GM06990 (cell line): ENCODE data around the gene MAP1LC3A.

Experiments used
- DNase-seq: peaks from one replicate; pipeline ENCODE4 v3.0.0-alpha.2; 2011; ENCODE audit not compliant: insufficient read length; ENCODE audit errors: extremely low read depth
- H3K27me3 ChIP-seq: replicated peaks from 2 replicates; pipeline ENCODE4 v1.6.0; 2011; ENCODE audit warnings: low read length; ENCODE audit not compliant: control insufficient read depth, insufficient read depth
- H3K36me3 ChIP-seq: 2 replicates; pipeline ENCODE4 v1.5.1; 2011; ENCODE audit warnings: low read length; ENCODE audit not compliant: control insufficient read depth, insufficient read depth
- H3K4me3 ChIP-seq: replicated peaks from 2 replicates; pipeline ENCODE4 v1.5.1; 2011; ENCODE audit warnings: low read depth, mild to moderate bottlenecking, control low read depth, low read length
- CTCF ChIP-seq: IDR thresholded peaks from 2 replicates; pipeline ENCODE4 v1.5.1; 2011; ENCODE audit warnings: low read length, control low read depth, mild to moderate bottlenecking, inconsistent platforms; ENCODE audit not compliant: insufficient read depth, poor library complexity, severe bottlenecking

The MAP1LC3A gene

DNA sequence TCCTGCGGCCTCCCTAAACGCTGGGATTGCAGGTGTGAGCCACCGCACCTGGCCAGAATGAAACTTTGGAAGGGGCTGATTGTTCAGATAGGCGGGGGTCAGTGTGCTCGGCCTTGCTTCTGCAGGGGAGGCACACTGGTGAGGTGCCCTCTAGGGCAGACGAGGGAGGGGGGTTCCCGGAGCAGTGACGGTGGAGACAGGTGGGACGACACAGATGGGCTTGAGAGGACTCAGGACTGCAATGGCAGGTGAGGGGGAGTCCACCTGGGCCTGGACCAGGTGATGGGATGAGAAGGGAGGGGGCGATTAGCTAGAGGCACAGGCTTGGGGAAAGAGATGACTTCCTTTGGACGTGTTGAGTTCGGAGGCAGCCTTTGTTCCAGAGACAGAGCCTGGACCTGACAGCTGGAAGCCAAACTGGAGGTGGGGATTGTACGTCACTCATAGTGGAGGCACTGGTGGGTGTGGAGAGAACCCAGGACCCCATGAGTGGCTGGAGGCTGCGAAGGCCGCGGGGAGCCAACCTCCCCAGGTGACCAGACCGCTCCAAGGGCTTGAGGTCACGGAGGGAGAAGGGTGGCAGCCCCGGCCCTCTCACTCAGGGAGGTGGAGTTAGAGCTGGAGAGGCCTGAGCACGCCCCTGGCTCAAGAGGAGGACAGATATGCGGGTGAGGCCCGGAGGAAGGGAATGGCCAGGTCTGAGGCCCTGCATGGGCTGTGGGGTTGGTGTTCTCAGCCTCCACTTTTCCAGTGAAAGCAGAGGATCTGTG, 10.5 kb upstream of the MAP1LC3A start:
- H3K4me3 ChIP-seq, result no peak overlapping the region
- no peaks in the 10 kb centered on the region for H3K36me3 ChIP-seq
- no peaks in the 10 kb centered on the region for H3K27me3 ChIP-seq
- no peak for TF ChIP-seq CTCF
- DNase-seq, result no peak

DNA sequence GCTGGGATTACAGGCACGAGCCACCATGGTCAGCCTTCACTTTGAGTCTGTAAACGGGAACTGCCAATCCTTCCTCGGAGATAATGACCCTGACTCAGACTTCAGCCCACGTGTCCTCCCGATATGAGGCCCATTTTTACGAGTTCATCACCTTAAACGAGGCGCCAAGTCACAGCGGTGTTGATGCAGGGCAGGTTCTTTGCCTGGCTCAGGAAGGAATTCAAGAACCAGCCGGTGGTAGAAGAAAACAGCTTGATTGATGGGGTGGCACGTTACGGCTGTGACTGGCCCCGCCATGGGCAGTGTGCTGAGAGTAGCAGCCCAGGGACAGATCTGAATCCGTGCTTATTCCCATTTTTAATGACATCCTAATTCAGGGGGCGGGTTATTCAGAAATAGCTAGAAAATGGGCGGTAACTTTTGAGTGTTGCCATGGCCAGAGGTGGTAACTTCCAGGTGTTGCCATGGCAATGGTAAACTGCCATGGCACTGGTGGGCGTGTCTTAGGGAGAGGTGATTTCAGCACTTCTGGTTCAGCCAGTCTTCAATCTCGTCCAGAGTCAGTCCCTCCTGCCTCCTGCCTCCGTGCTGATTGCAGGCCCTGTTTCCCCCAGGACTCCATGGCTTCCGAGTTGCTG, 9.1 kb upstream of the MAP1LC3A start:
- no peak for TF ChIP-seq CTCF
- no peak for DNase-seq
- Histone ChIP-seq H3K36me3 (no peaks in the 10 kb centered on the region), H3K27me3 (no peaks in the 10 kb centered on the region), H3K4me3 (no peak overlapping the region)

- no peaks in the 10 kb centered on the region for H3K27me3 ChIP-seq
- no peaks in the 10 kb centered on the region for H3K36me3 ChIP-seq
- no peak for TF ChIP-seq CTCF
- no peak for DNase-seq
- no peak overlapping the region for H3K4me3 ChIP-seq
These were observed 8.6 kb upstream of the MAP1LC3A start for GRCh38 chr20:34549929-34550305.

GRCh38 chr20:34552569-34552968, 5.9 kb upstream of the MAP1LC3A start:
- Histone ChIP-seq H3K4me3 (no peak overlapping the region), H3K27me3 (no peaks in the 10 kb centered on the region), H3K36me3 (no peaks in the 10 kb centered on the region)
- DNase-seq, result no peak
- TF ChIP-seq CTCF, result no peak

DNA sequence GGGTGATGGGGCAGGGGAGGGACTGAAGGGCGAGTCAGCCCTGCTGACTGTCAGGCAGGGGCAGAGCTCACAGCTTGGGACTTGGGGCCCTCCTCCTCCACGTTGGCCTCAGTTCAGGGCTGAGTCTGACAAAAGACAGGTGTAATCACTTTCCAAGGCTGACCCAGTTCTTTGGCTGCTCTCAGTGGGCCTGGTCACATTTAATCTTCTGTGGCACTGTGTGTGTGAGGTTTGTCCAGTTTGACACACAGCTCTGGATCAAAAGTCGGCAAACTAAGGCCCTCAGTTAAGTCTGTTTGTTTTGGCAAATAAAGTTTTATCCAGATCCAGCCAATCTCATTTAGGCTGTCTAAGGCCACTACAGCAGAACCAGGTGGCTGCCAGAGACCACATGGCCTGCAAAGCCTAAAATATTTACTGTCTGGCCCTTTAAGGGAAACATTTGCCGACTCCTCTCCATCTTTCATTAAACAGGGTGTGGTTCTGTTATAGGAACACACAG, 5.1 kb upstream of the MAP1LC3A start:
- Histone ChIP-seq H3K27me3 (no peaks in the 10 kb centered on the region), H3K36me3 (no peaks in the 10 kb centered on the region), H3K4me3 (no peak overlapping the region)
- TF ChIP-seq CTCF, result no peak
- DNase-seq, result no peak
